Measurements from ENCODE around the gene ABLIM1. TPM values are rescaled to one million over a fixed set of nuclear protein-coding genes. Genes with fewer than 3 reads are reported as not detected.

The ABLIM1 gene
- total RNA-seq, 1 donor from 2014 or later = 144 TPM

DNA sequence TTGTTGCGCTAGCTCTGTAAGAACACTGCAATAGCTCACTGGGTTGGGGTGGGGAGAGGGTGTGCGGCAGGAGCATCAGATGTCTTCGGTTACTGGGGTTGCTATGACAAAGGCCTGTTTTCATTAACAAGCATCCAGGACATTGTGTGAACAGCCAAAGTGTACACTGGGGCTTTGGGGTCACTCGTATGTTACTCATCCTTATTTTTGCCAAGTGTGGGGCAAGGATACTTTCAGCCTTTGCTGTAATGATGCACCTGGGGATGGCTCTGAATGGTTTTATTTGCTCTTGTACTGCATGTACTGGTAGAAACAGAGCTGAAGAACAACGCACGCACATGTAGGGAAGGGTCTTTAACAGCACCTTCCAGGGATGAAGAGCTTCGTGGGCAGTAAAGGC, 180.8 kb downstream of the ABLIM1 start:
- H3K4me1 ChIP-seq = no peaks in the 10 kb centered on the region
- no peaks in the 10 kb centered on the region for H3K9me3 ChIP-seq
- H3K4me3 ChIP-seq = no peak overlapping the region
- intact Hi-C loops (cut with DNase I) = no loop called here
- ATAC-seq = peak; percentile 33
- no peaks in the 10 kb centered on the region for H3K27me3 ChIP-seq
- no peaks in the 10 kb centered on the region for H3K36me3 ChIP-seq
- no peak overlapping the region for H3K27ac ChIP-seq
- TF ChIP-seq CTCF (IDR thresholded peaks at IDR 0.05) = no peak
- DNase-seq = no peak

DNA sequence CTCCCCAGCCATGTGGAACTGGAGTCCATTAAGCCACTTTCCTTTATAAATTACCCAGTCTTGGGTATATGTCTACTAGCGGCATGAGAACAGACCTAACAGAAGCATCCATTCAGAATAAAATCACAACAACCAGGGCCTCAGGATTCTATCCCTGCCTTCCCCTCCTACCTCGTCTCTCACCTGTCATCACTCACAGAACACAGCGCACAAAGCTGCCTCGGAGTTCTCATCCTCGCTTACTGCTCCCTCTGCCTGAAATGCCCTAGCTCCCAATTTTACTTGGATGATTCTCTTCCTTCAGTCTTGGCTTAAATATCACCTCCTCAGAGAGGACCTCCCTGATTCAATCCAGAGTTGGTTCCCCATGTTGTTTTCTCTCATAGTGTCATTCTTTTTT, 183.1 kb downstream of the ABLIM1 start:
- Histone ChIP-seq H3K4me3 (no peak overlapping the region), H3K36me3 (no peaks in the 10 kb centered on the region), H3K27ac (no peak overlapping the region), H3K4me1 (no peaks in the 10 kb centered on the region), H3K9me3 (no peaks in the 10 kb centered on the region), H3K27me3 (no peaks in the 10 kb centered on the region)
- no peak for TF ChIP-seq CTCF (IDR thresholded peaks at IDR 0.05)
- intact Hi-C loops (cut with DNase I) = no loop called here
- DNase-seq = no peak
- no peak for ATAC-seq

GRCh38 chr10:114473776-114474175, 184.3 kb downstream of the ABLIM1 start:
- no peak for TF ChIP-seq CTCF (IDR thresholded peaks at IDR 0.05)
- ATAC-seq = no peak
- DNase-seq = no peak
- intact Hi-C loops (cut with DNase I) = no loop called here
- Histone ChIP-seq H3K9me3 (no peaks in the 10 kb centered on the region), H3K4me1 (no peaks in the 10 kb centered on the region), H3K4me3 (no peak overlapping the region), H3K27ac (no peak overlapping the region), H3K27me3 (no peaks in the 10 kb centered on the region), H3K36me3 (no peaks in the 10 kb centered on the region)

GRCh38 chr10:114472877-114473253, 185.2 kb downstream of the ABLIM1 start:
- no peak for TF ChIP-seq CTCF (IDR thresholded peaks at IDR 0.05)
- H3K4me3 ChIP-seq = no peak overlapping the region
- no peaks in the 10 kb centered on the region for H3K4me1 ChIP-seq
- ATAC-seq (no peak), DNase-seq (no peak)
- no peaks in the 10 kb centered on the region for H3K9me3 ChIP-seq
- no peak overlapping the region for H3K27ac ChIP-seq
- intact Hi-C loops (cut with DNase I) = no loop called here
- H3K27me3 ChIP-seq = no peaks in the 10 kb centered on the region
- peaks cover 1% of the 10 kb centered on the region for H3K36me3 ChIP-seq

GRCh38 chr10:114471906-114472876, 185.9 kb downstream of the ABLIM1 start:
- H3K27ac ChIP-seq = no peak overlapping the region

More at GRCh38 chr10:114471906-114472876, 185.9 kb downstream of the ABLIM1 start:
- no peak overlapping the region for H3K4me3 ChIP-seq
- TF ChIP-seq CTCF (IDR thresholded peaks at IDR 0.05) = no peak
- H3K9me3 ChIP-seq = no peaks in the 10 kb centered on the region
- no peak for DNase-seq
- H3K4me1 ChIP-seq = no peaks in the 10 kb centered on the region
- H3K27me3 ChIP-seq = no peaks in the 10 kb centered on the region
- peaks cover 8% of the 10 kb centered on the region for H3K36me3 ChIP-seq
- intact Hi-C loops (cut with DNase I) = no loop called here
- peak; percentile 50 for ATAC-seq
